Upper lobe of left lung (tissue), 4 donors: ENCODE results near the gene PALLD.

Experiments
- CTCF ChIP-seq, 6 experiments: fragments of 450-650 bp in 4 of 6; fragments of 200-600 bp in 2 of 6; sonication (generic) in 2 of 6; IDR thresholded peaks; one replicate each; pipeline ENCODE4 v1.5.1; 2016 to 2019; ENCODE audit warnings: antibody characterized with exemption in 6 of 6
- EP300 ChIP-seq, 4 donors: sonication (generic); formaldehyde crosslinking; IDR thresholded peaks; one replicate each; pipeline ENCODE4 v1.5.1; 2017; ENCODE audit warnings: antibody characterized with exemption in 4 of 4, control low read depth in 2 of 4
- POLR2A ChIP-seq, 4 donors: fragments of 450-650 bp; IDR thresholded peaks; one replicate each; pipeline ENCODE4 v1.5.1; 2016 to 2017; ENCODE audit warnings: antibody characterized with exemption in 4 of 4, mild to moderate bottlenecking in 2 of 4
- POLR2AphosphoS5 ChIP-seq, 2 donors: sonication (generic); formaldehyde crosslinking; IDR thresholded peaks; one replicate each; pipeline ENCODE4 v1.5.1; 2017; ENCODE audit warnings: antibody characterized with exemption in 2 of 2

- TF ChIP-seq CTCF (IDR thresholded peaks at IDR 0.05) (no peak), EP300 (IDR thresholded peaks at IDR 0.05) (no peak), POLR2AphosphoS5 (IDR thresholded peaks at IDR 0.05) (no peak), POLR2A (IDR thresholded peaks at IDR 0.05) (no peak)
These were observed 362.2 kb downstream of the PALLD start for GRCh38 chr4:168859100-168859499.
